Thyroid gland (tissue), 4 donors: ENCODE results near the gene MMAB. TPM values are rescaled to one million over a fixed set of nuclear protein-coding genes. Genes with fewer than 3 reads are reported as not detected.

ENCODE experiments used
- DNase-seq, 2 donors: peaks; one replicate each; pipeline ENCODE4 v3.0.0-alpha.2; 2019
- H3K27ac ChIP-seq, 3 donors: fragments of 200-600 bp; sonication (generic); 1 replicate in 2 of 3; 2 replicates in 1 of 3; pipeline ENCODE4 v1.5.1; 2016 to 2019; ENCODE audit warnings: mild to moderate bottlenecking in 1 of 3, moderate library complexity in 1 of 3
- H3K27me3 ChIP-seq: fragments of 200-600 bp; sonication (generic); one replicate; pipeline ENCODE4 v1.5.1; 2019
- H3K36me3 ChIP-seq, 2 donors: fragments of 200-600 bp; sonication (generic); one replicate each; pipeline ENCODE4 v1.5.1; 2016 to 2019
- H3K4me1 ChIP-seq, 2 donors: fragments of 200-600 bp; sonication (generic); one replicate each; pipeline ENCODE4 v1.5.1; 2017 to 2019
- H3K4me3 ChIP-seq, 3 donors: fragments of 200-600 bp; sonication (generic); replicated peaks in 1 of 3; 1 replicate in 2 of 3; 2 replicates in 1 of 3; pipeline ENCODE4 v1.5.1; 2016; ENCODE audit warnings: mild to moderate bottlenecking in 1 of 3
- H3K9me3 ChIP-seq: fragments of 200-600 bp; sonication (generic); one replicate; pipeline ENCODE4 v1.5.1; 2017
- CTCF ChIP-seq, 6 experiments: fragments of 200-600 bp in 3 of 6; fragments of 450-650 bp in 3 of 6; sonication (generic) in 3 of 6; IDR thresholded peaks; one replicate each; pipeline ENCODE4 v1.5.1; 2016 to 2019; ENCODE audit warnings: antibody characterized with exemption in 6 of 6, mild to moderate bottlenecking in 2 of 6, inconsistent platforms in 1 of 6, moderate library complexity in 1 of 6
- POLR2A ChIP-seq, 2 donors: fragments of 450-650 bp; IDR thresholded peaks; one replicate each; pipeline ENCODE4 v1.6.1; 2017; ENCODE audit warnings: antibody characterized with exemption in 2 of 2, mild to moderate bottlenecking in 2 of 2, moderate library complexity in 1 of 2
- WGBS, 2 donors: methylation state at CpG; one replicate each; pipeline ENCODE4 v1.1.5; 2017; 5-methylcytosine and 5-hydroxymethylcytosine counted together
- intact Hi-C: fragments of 100-400 bp; cut with DNase I; formaldehyde crosslinking; loops from one replicate; pipeline ENCODE4 v1.15.1; 2023
- total RNA-seq, 4 donors: library from RNA; depleted of rRNA; stranded (reverse); fragments of >200 nt; gene quantifications; one replicate each; pipeline ENCODE4 v1.2.3, GENCODE V29; 2016

The MMAB gene
- total RNA-seq, 4 donors from 2014 or later = 40.3 to 82.2 (median 69.7) TPM

- Histone ChIP-seq H3K27me3 (no peaks in the 10 kb centered on the region), H3K9me3 (no peaks in the 10 kb centered on the region), H3K4me3 (no peak overlapping the region), H3K4me1 (no peaks in the 10 kb centered on the region), H3K36me3 (peaks cover 23 to 27% of the 10 kb centered on the region in 2 donors), H3K27ac (no peak overlapping the region)
- 95 to 98% methylated on average over 6 to 8 of the region's 8 CpGs for WGBS, 2 donors
- intact Hi-C loops = no loop called here
- DNase-seq = no peak
- TF ChIP-seq CTCF (IDR thresholded peaks at IDR 0.05) = no peak
- no peak for TF ChIP-seq POLR2A (IDR thresholded peaks at IDR 0.05)
Measured at GRCh38 chr12:109566424-109566823, 6.9 kb downstream of the MMAB start.

GRCh38 chr12:109563291-109564284 lies 9.7 kb downstream of the MMAB start:
- intact Hi-C loops = no loop called here
- Histone ChIP-seq H3K36me3 (peaks cover 19 to 20% of the 10 kb centered on the region in 2 donors), H3K4me1 (no peaks in the 10 kb centered on the region), H3K27ac (no peak overlapping the region), H3K27me3 (no peaks in the 10 kb centered on the region), H3K9me3 (no peaks in the 10 kb centered on the region), H3K4me3 (no peak overlapping the region)
- TF ChIP-seq CTCF (IDR thresholded peaks at IDR 0.05) (no peak), POLR2A (IDR thresholded peaks at IDR 0.05) (no peak)
- DNase-seq = no peak
- 83 to 92% methylated on average over 21 to 22 of the region's 30 CpGs for WGBS, 2 donors

- H3K9me3 ChIP-seq = no peaks in the 10 kb centered on the region
- H3K27me3 ChIP-seq = no peaks in the 10 kb centered on the region
- no peaks in the 10 kb centered on the region for H3K4me1 ChIP-seq
- WGBS, 2 donors = 86 to 90% methylated on average over 3 to 4 of the region's 4 CpGs
- intact Hi-C loops = no loop called here
- no peak overlapping the region for H3K4me3 ChIP-seq
- peaks cover 13 to 19% of the 10 kb centered on the region in 2 donors for H3K36me3 ChIP-seq
- no peak overlapping the region for H3K27ac ChIP-seq
- TF ChIP-seq POLR2A (IDR thresholded peaks at IDR 0.05) = no peak
- no peak for TF ChIP-seq CTCF (IDR thresholded peaks at IDR 0.05)
- no peak for DNase-seq
Measured at GRCh38 chr12:109562871-109563270, 10.4 kb downstream of the MMAB start.

- DNase-seq = no peak
- H3K36me3 ChIP-seq = peaks cover 8 to 12% of the 10 kb centered on the region in 2 donors
- no peaks in the 10 kb centered on the region for H3K27me3 ChIP-seq
- H3K27ac ChIP-seq = no peak overlapping the region
- WGBS, 2 donors = 93 to 97% methylated on average over 5 to 10 of the region's 10 CpGs
- H3K4me3 ChIP-seq = no peak overlapping the region
- no peaks in the 10 kb centered on the region for H3K4me1 ChIP-seq
- TF ChIP-seq CTCF (IDR thresholded peaks at IDR 0.05) (no peak), POLR2A (IDR thresholded peaks at IDR 0.05) (no peak)
- H3K9me3 ChIP-seq = no peaks in the 10 kb centered on the region
- intact Hi-C loops = no loop called here
Measured at GRCh38 chr12:109561711-109562030, 11.6 kb downstream of the MMAB start.
